GDM1 (cell line): ENCODE results near the gene SSNA1.

Experiments
- DNase-seq: peaks from one replicate; lab custom pipeline; 2025; lab: John Stamatoyannopoulos, UW

SSNA1 gene

GRCh38 chr9:137188490-137189296 is at the start of gene SSNA1, which contains the start of gene ANAPC2:
Gene SSNA1, plus strand, starts transcription at chr9:137188676. Its CDS starts 51 bp downstream, at chr9:137188727.
Gene ANAPC2, minus strand, starts transcription at chr9:137188560. Its CDS starts 28 bp downstream, at chr9:137188532.
- DNase-seq, result peak; percentile 92

DNA sequence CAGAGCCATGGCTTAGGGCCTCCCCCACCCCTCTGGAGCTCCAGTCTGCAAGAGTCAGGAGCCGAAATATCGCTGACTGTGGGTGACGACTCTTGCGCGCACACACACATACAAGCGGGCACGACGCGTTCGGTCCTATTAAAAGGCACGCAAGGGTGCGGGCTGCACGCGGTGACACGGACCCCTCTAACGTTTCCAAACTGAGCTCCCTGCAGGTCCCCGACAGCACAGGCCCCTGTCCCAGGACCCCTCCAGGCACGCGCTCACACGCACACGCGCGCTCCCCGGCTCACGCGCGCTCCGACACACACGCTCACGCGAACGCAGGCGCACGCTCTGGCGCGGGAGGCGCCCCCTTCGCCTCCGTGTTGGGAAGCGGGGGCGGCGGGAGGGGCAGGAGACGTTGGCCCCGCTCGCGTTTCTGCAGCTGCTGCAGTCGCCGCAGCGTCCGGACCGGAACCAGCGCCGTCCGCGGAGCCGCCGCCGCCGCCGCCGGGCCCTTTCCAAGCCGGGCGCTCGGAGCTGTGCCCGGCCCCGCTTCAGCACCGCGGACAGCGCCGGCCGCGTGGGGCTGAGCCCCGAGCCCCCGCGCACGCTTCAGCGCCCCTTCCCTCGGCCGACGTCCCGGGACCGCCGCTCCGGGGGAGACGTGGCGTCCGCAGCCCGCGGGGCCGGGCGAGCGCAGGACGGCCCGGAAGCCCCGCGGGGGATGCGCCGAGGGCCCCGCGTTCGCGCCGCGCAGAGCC is 49.6 kb upstream of the SSNA1 start, which contains the start of gene GRIN1:
Gene GRIN1 (plus strand): TSS at position 433 of the 746 bp plus-strand sequence. CDS start 333 bp downstream, outside the sequence.
- DNase-seq, result no peak

- no peak for DNase-seq
These were observed 48.9 kb upstream of the SSNA1 start for GRCh38 chr9:137139468-137140150.

DNA sequence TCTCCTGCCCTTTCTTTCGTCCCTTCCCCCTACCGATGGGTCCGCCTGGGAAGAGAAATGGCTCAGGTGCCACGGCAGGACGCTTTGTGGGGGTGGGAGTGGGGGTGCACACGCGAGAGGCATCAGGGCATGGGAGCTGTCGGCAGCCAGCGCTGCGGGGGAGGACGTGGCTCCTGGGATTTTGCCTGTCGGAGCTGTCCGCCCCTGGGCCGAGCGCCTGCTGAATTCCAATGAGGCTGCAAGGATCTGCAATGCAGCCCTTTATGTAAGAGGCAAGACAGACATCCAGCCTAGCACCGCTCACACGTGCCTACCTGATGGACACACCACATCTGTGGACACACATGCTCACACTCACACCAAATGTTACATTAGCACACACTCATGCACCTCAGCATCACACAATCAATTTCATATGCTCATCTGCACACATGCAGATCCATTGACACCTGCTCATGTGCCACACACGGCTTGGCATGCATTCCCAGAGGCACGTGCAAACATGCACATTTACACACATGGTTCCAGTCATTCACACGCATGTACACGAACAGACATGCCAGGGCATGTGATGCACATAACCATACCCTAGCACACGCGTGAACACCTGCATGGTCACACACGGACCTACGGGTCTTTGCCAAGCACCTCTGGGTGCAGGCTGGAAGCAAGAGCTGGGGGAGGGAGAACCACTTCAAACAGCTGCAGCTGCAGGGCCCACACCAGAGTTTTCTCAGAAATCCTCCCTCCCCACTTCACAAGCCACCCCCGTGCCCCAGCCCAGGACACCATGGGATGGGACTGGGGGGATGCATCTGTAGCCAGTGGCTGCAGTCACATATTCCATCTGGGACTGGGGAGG is 48.1 kb upstream of the SSNA1 start:
- no peak for DNase-seq

DNA sequence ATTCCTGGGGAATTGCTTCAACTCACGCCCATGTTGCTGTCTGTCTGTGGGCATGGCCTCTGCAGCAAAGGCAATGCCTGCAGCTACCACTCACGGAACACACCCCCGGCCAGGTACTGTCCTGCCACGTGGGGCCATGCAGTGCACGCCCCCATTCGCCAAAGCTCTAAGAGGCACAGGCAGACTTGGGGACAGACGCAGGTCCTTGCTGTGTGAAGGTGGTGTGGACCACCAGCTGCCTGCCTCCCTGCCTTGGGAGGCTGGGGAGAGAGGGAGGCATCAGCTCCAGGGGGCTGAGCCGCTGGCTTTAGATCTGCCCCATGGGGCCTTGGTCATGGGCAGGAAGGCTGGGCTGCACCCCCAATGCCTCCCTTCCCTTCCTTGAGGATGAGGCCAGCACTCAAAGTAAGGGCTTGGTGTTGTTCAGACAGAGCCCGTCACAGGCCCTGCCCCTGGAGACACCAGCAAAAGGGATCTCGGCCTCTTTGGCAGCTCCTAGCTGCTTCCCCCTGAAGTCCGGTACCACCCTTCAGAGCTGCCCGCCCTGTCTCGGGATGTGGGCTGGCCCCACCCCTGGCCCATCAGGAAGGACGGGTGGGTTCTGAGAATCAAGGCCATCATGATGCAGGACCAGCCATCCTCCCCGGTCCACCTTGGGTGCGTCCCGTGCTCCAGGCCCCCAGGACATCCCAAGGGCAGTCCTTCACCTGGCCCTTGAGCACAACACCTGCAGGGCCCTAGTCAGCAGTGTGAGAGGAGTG is 47.2 kb upstream of the SSNA1 start:
- no peak for DNase-seq

DNA sequence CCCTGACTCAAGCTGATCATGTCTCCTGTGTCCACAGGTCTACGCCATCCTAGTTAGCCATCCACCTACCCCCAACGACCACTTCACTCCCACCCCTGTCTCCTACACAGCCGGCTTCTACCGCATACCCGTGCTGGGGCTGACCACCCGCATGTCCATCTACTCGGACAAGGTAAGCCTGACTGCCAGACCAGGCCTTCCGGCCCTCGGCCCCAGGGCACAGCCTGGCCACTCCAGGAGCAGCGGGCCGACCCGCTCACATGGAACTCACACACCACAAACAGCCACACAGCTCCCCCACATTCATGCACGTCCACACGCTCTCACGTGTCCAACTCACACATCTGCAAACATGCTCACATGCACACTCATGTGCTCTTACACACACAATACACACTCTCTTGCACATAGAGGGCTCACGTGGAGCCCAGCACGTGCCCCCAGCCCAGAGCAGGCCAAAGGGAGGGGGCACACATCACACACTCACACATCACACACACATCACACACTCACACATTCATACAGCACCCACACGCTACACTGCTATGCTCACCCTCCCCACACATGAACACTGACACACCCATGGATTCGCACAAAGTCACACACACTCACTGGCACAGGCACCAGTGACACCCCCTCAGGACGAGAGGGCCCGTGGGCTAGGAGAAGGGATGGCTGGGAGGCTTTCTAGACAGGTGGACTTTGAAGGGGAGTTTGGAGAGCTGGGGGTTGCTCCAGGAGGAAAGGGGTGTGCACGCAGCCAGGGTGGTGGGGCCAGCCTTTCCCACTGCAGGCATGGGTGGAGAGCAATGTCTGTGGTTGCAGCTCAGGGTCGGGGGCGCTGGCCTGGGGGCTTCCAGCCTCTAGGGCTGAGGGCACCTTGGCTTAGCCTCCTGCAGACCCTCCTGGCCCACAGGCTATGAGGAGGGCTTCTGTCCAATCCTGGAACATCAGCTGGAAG is 46.2 kb upstream of the SSNA1 start:
- no peak for DNase-seq

DNA sequence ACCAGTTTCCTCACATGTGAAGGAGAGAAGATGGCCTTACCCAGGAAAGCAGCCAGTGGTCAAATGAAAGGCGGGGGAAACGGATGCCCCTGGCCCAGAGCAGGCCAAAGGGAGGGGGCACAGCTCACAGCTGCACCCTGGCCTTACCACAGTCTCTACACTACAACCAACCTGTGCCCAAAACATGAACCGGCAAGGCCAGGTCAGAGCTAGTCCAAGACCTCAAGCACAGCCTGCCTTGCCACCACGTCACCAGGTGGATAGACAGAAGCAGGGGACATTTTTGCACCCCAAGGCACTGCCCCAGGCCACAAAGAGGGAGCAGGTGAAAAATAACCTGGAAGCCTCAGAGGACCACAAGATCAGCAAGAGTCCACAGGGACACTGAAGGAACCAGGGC is 45.0 kb upstream of the SSNA1 start:
- no peak for DNase-seq

GRCh38 chr9:137145731-137146526 is 42.5 kb upstream of the SSNA1 start:
- no peak for DNase-seq

GRCh38 chr9:137146527-137146918 is 42.0 kb upstream of the SSNA1 start:
- no peak for DNase-seq

DNA sequence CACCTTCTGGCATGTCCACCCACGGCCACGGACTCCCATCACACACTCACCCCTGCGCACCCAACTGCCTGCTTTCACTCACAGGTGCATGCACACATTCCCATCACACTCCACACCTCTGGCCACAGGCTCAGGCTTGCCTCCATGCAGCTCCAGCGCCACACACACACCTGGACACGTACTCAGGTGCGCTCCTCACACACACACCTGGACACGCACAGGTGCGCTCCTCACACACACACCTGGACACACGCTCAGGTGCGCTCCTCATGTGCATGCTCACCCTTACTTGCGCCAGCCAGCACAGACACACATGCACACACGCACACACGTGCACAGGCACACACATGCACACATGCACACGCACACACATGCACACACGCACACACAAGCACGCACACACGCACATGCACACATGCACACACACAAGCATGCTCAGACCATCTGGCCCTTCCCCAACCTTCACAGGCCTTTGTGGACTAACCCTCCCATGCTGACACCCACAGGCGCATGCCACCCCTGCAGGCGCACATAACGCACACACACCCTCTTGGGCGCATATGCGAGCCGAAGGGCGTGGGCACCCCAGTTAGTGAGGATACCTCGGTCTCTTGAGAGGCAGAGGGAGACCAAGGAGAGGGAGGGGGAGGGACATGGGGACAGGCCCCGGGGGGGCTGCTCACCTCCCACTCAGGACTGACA is 41.2 kb upstream of the SSNA1 start:
- no peak for DNase-seq

- no peak for DNase-seq
These were observed 40.7 kb upstream of the SSNA1 start for GRCh38 chr9:137147793-137148160.

- DNase-seq, result no peak
These were observed 40.2 kb upstream of the SSNA1 start for GRCh38 chr9:137148242-137148641.

DNA sequence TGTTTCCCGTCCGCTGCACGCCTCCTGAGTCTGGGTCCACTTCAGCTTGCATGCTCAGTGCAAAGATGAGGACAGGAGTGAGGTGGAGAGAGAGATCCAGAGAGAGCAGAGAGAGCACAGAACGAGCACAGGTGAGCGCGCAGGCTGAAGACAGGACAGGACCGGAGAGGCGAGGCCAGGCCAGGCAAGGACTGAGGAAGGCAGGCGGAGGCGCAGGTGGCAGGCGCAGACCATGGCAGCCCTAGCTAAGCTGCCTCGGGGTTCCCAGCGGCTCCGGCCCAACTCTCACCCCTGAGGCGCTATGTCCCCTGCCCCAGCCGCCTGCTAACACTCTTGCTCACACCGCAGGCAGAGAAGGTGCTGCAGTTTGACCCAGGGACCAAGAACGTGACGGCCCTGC is 39.8 kb upstream of the SSNA1 start:
- DNase-seq, result no peak

DNA sequence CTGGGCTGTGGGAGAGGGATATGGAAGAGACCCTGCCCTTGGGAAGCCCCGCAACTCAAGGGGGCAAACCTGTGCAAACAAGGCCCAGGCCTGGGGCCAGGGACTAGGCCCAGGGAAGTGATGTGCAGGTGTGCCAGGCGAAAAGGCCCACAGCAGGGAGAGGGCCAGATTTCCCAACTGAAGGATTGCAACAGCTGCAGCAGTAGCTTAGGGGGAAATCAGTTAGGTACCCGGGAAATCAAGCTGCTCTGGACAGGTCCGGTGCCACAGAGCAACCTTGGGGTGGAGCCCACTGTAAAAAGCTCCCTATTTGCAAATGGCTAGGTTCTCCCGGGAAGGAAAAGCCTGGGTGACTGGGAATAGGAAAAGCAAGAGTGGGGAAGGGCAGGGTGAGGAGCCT is 39.1 kb upstream of the SSNA1 start:
- DNase-seq, result no peak

DNA sequence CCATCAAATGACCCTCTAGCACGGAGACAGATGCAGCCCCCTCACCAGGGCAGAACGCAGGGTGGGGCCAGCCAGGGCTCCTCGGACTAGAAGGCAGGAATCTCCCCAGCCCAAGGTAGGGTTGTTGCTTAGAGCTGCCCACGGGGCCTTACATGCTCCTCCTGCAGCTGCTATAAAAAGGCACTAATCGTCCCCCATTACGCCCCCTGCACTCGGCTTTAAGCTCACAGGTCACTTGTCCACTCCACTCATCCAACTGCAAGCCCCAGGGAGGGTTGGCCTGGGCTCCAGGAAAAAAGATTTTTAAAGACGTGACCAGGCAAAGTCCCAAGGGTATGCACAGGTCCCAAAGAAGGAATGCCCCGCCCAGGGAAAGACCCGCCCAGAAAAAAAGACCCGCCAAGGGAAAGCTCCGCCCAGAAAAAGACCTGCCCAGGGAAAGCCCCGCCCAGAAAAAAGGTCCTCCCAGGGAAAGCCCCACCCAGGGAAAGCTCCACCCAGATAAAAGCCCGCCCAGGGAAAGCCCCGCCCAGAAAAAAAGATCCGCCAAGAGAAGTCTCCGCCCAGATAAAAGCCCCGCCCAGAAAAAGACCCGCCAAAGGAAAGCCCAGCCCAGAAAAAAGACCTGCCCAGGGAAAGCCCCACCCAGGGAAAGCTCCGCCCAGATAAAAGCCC is 38.4 kb upstream of the SSNA1 start:
- DNase-seq, result no peak

GRCh38 chr9:137150617-137151457 is 37.6 kb upstream of the SSNA1 start:
- DNase-seq, result peak; percentile 71
